ENCODE measurements around the gene TPR.

DNA sequence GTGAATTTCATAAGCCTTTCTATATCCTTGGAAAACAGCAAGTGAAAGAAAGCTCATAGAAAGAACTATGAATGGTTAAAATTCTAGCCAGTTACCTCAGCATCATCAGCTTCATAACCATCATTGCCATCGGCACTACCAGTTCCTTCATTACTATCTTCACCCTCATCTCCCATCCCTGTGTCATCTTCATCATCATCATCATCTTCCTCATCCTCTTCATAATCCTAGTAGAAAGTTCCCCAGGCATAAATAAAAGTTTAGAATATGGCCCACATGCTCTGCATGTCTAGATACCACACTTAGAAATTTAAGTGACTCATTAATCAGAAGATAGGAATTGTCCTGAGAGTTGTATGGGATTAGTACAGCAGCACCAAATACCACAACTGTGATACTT, 49.0 kb downstream of the TPR start:
- TF ChIP-seq EZH2 (IDR thresholded peaks at IDR 0.05), result no peak
- TF ChIP-seq, protein P1, sequence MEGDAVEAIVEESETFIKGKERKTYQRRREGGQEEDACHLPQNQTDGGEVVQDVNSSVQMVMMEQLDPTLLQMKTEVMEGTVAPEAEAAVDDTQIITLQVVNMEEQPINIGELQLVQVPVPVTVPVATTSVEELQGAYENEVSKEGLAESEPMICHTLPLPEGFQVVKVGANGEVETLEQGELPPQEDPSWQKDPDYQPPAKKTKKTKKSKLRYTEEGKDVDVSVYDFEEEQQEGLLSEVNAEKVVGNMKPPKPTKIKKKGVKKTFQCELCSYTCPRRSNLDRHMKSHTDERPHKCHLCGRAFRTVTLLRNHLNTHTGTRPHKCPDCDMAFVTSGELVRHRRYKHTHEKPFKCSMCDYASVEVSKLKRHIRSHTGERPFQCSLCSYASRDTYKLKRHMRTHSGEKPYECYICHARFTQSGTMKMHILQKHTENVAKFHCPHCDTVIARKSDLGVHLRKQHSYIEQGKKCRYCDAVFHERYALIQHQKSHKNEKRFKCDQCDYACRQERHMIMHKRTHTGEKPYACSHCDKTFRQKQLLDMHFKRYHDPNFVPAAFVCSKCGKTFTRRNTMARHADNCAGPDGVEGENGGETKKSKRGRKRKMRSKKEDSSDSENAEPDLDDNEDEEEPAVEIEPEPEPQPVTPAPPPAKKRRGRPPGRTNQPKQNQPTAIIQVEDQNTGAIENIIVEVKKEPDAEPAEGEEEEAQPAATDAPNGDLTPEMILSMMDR (IDR thresholded peaks at IDR 0.05), result no peak
